Ecto neural progenitor cell (in vitro differentiated cells): ENCODE data around the gene CRHR1.

Experiments
- DNase-seq: peaks from one replicate; pipeline ENCODE4 v3.0.0-alpha.2; 2018; ENCODE audit warnings: low spot score

Gene CRHR1

GRCh38 chr17:45823598-45823997, 39.5 kb downstream of the CRHR1 start:
- DNase-seq = no peak

GRCh38 chr17:45824475-45824874, 40.4 kb downstream of the CRHR1 start:
- DNase-seq = no peak

- DNase-seq = no peak
Observed at GRCh38 chr17:45824901-45825492, 40.9 kb downstream of the CRHR1 start.

- no peak for DNase-seq
Observed at GRCh38 chr17:45825792-45826191, 41.7 kb downstream of the CRHR1 start.

- DNase-seq = no peak
Observed at GRCh38 chr17:45826919-45827588, 42.9 kb downstream of the CRHR1 start.

GRCh38 chr17:45828171-45828570, 44.1 kb downstream of the CRHR1 start:
- DNase-seq = no peak

- DNase-seq = no peak
Observed at GRCh38 chr17:45828582-45829133, 44.5 kb downstream of the CRHR1 start.

- no peak for DNase-seq
Observed at GRCh38 chr17:45833920-45834319, 49.8 kb downstream of the CRHR1 start.

- DNase-seq = no peak
Observed at GRCh38 chr17:45834471-45835396, 50.6 kb downstream of the CRHR1 start.

- DNase-seq = no peak
Observed at GRCh38 chr17:45835481-45835880, 51.4 kb downstream of the CRHR1 start.

- no peak for DNase-seq
Observed at GRCh38 chr17:45836047-45837044, 52.2 kb downstream of the CRHR1 start.

- DNase-seq = no peak
Observed at GRCh38 chr17:45837187-45837586, 53.1 kb downstream of the CRHR1 start.

- DNase-seq = no peak
Observed at GRCh38 chr17:45837603-45838002, 53.5 kb downstream of the CRHR1 start.

- no peak for DNase-seq
Observed at GRCh38 chr17:45838751-45839295, 54.7 kb downstream of the CRHR1 start.

GRCh38 chr17:45839442-45839841, 55.3 kb downstream of the CRHR1 start:
- no peak for DNase-seq

GRCh38 chr17:45841186-45841585, 57.1 kb downstream of the CRHR1 start:
- no peak for DNase-seq

GRCh38 chr17:45841883-45842525, 57.9 kb downstream of the CRHR1 start:
- DNase-seq = no peak

- DNase-seq = no peak
Observed at GRCh38 chr17:45843722-45844121, 59.6 kb downstream of the CRHR1 start.

GRCh38 chr17:45844695-45845375, 60.7 kb downstream of the CRHR1 start, which contains the start of gene SPPL2C:
Gene SPPL2C, plus strand, starts transcription at chr17:45844881. Its CDS starts 26 bp downstream, at chr17:45844907.
- DNase-seq = no peak
